22Rv1 (cell line): ENCODE measurements around the gene SLC3A2.

ENCODE experiments used
- H3K27ac ChIP-seq: fragments of 450-650 bp; 2 replicates; pipeline ENCODE4 v1.5.1; 2017
- CTCF ChIP-seq: fragments of 450-650 bp; IDR thresholded peaks from 2 replicates; pipeline ENCODE4 v1.5.1; 2017; ENCODE audit warnings: mild to moderate bottlenecking
- ZFX ChIP-seq: fragments of 450-650 bp; IDR thresholded peaks from 2 replicates; pipeline ENCODE4 v1.6.1; 2017; ENCODE audit warnings: antibody characterized with exemption, borderline replicate concordance

Gene SLC3A2

DNA sequence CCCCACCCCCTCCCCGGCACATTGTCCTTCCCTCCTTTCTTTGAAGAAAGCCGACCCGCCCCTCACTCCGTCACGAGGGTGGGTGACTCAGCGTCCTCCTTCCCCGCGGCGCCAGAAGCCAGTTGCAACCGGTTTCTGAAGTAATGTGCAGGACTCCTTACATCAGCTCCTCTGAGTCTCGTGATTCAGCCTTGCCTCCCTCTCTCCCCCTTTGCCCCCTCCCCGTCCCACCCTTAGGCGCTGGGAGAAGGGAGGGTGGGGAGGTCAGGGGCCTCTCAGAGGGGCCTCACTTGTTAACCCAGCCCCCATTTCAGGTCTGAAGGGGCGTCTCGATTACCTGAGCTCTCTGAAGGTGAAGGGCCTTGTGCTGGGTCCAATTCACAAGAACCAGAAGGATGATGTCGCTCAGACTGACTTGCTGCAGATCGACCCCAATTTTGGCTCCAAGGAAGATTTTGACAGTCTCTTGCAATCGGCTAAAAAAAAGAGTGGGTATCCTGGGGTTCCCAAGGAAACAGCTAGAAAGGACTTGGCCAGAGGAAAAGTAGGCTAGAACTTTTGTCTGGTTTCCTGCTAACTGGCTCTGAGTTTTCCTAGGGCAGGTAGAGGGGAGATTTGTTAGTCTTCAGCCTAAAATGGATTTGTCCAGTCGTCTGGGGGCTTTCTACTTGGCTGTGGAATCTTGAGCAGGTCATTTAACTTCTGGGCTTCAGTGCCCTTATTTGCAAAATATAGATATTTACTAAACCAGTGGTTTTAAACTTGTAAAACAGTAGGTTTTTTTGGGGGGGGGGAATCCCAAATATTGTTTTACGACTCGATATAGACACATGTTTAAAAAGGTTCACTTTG is 1.1 kb downstream of the SLC3A2 start:
- H3K27ac ChIP-seq, result peak overlapping the region; percentile 99
- TF ChIP-seq CTCF (peak; percentile 49), ZFX (no peak)

- peak overlapping the region; percentile 99 for H3K27ac ChIP-seq
- TF ChIP-seq ZFX (no peak), CTCF (no peak)
Observed at GRCh38 chr11:62882431-62882749, 1.7 kb downstream of the SLC3A2 start.

- TF ChIP-seq ZFX (no peak), CTCF (no peak)
- H3K27ac ChIP-seq, result peak overlapping the region; percentile 99
Observed at GRCh38 chr11:62882788-62883501, 2.2 kb downstream of the SLC3A2 start.

- H3K27ac ChIP-seq, result peak overlapping the region; percentile 99
Observed at GRCh38 chr11:62883673-62884072, 3.0 kb downstream of the SLC3A2 start.

GRCh38 chr11:62885137-62885750 is 4.5 kb downstream of the SLC3A2 start:
- TF ChIP-seq CTCF, result no peak
- no peak for TF ChIP-seq ZFX
- no peak overlapping the region for H3K27ac ChIP-seq

More at GRCh38 chr11:62883673-62884072, 3.0 kb downstream of the SLC3A2 start:
- TF ChIP-seq ZFX (no peak), CTCF (no peak)

DNA sequence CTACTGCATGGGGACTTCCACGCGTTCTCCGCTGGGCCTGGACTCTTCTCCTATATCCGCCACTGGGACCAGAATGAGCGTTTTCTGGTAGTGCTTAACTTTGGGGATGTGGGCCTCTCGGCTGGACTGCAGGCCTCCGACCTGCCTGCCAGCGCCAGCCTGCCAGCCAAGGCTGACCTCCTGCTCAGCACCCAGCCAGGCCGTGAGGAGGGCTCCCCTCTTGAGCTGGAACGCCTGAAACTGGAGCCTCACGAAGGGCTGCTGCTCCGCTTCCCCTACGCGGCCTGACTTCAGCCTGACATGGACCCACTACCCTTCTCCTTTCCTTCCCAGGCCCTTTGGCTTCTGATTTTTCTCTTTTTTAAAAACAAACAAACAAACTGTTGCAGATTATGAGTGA is 7.7 kb downstream of the SLC3A2 start:
- TF ChIP-seq ZFX (no peak), CTCF (no peak)
- H3K27ac ChIP-seq, result peak overlapping the region; percentile 63; the same call in 1 of the 2 replicates
